Renal pelvis (tissue), 4 donors: ENCODE measurements around the gene EIF1. TPM values are rescaled to one million over a fixed set of nuclear protein-coding genes. Genes with fewer than 3 reads are reported as not detected.
"Not testable (repeated sequence)": the region's sequence is repeated elsewhere in the genome, so short reads cannot be mapped to it uniquely, and the experiment has no call there.

Source experiments
- DNase-seq: peaks from one replicate; pipeline ENCODE4 v3.0.0-alpha.2; 2013
- polyA plus RNA-seq, 3 donors: library from polyadenylated mRNA; unstranded; fragments of 120-200 nt; gene quantifications; one replicate each; pipeline ENCODE4 v1.2.1, GENCODE V29; 2013; ENCODE audit not compliant: insufficient read length in 3 of 3

The EIF1 gene
- polyA plus RNA-seq, 3 donors, result 651 to 702 (median 684) TPM

- no peak for DNase-seq
Observed at GRCh38 chr17:41691031-41691777, 2.5 kb downstream of the EIF1 start.

- no peak for DNase-seq
Observed at GRCh38 chr17:41692722-41693521, 4.2 kb downstream of the EIF1 start.

- no peak for DNase-seq
Observed at GRCh38 chr17:41695134-41695661, 6.5 kb downstream of the EIF1 start.

GRCh38 chr17:41695954-41696757 is 7.5 kb downstream of the EIF1 start:
- DNase-seq, result no peak

- no peak for DNase-seq
Observed at GRCh38 chr17:41697122-41697962, 8.7 kb downstream of the EIF1 start.

- not testable (repeated sequence) for DNase-seq
Observed at GRCh38 chr17:41700843-41701242, 12.2 kb downstream of the EIF1 start.

GRCh38 chr17:41702712-41703111 is 14.0 kb downstream of the EIF1 start:
- DNase-seq, result no peak

- DNase-seq, result no peak
Observed at GRCh38 chr17:41705271-41705991, 16.7 kb downstream of the EIF1 start.

GRCh38 chr17:41707803-41708669 is 19.4 kb downstream of the EIF1 start:
- DNase-seq, result no peak

- DNase-seq, result no peak
Observed at GRCh38 chr17:41710472-41711090, 21.9 kb downstream of the EIF1 start.

- DNase-seq, result no peak
Observed at GRCh38 chr17:41711669-41712400, 23.1 kb downstream of the EIF1 start, which contains the start of gene GAST. Gene GAST (plus strand): TSS chr17:41712331. CDS start chr17:41715437, 3,106 bp downstream.

- DNase-seq, result no peak
Observed at GRCh38 chr17:41717408-41718286, 29.0 kb downstream of the EIF1 start.

GRCh38 chr17:41718287-41718645 is 29.6 kb downstream of the EIF1 start:
- no peak for DNase-seq

- DNase-seq, result no peak
Observed at GRCh38 chr17:41722231-41722630, 33.5 kb downstream of the EIF1 start.

- no peak for DNase-seq
Observed at GRCh38 chr17:41723801-41724475, 35.3 kb downstream of the EIF1 start.

- DNase-seq, result no peak
Observed at GRCh38 chr17:41724476-41725050, 35.9 kb downstream of the EIF1 start.
